K562 (cell line): ENCODE measurements around the gene TAPBPL. TPM values are rescaled to one million over a fixed set of nuclear protein-coding genes. Genes with fewer than 3 reads are reported as not detected.

ENCODE experiments used
- ATAC-seq: fragments of 200-7000 bp; cut with Tn5 transposase; 3 replicates; pipeline ENCODE4 v1.9.1; 2020; ENCODE audit warnings: moderate library complexity
- BruUV-seq: library from RNA; stranded (reverse); fragments of 400-500 nt; replicated peaks from 2 replicates; lab custom pipeline; 2021; lab: Mats Ljungman, UMichigan
- CTCF ChIA-PET: fragments of 300-600 bp; formaldehyde crosslinking; extraction: SDS; loops from one replicate; lab custom pipeline; 2021; ENCODE audit warnings: low intra/inter-chr PET ratio; lab: Yijun Ruan, JAX
- POLR2A ChIA-PET: fragments of 300-600, 350-650 bp; sonication (Branson Sonifier 250); formaldehyde crosslinking; extraction: SDS; loops from one replicate; lab custom pipeline; 2021; ENCODE audit warnings: antibody characterized with exemption, inconsistent platforms; lab: Yijun Ruan, JAX
- DNase-seq, 4 experiments: peaks; one replicate each; pipeline versions ENCODE4 v3.0.0 to v3.0.0-alpha.2; 2011 to 2018; ENCODE audit warnings: low spot score in 3 of 4, mixed read lengths in 3 of 4; ENCODE audit errors: extremely low read depth in 1 of 4
- FAIRE-seq: peaks from 2 replicates; lab custom pipeline; 2011; peaks lifted over from hg19 to GRCh38; lab: Jason Lieb, UNC
- H2AFZ ChIP-seq: 2 replicates; pipeline ENCODE4 v1.6.0; 2011; ENCODE audit warnings: low read depth, low read length, control low read depth, inconsistent platforms
- H3K27ac ChIP-seq: fragments of 200-600 bp; 3 replicates; pipeline ENCODE4 v1.8.0; 2011; ENCODE audit warnings: low read depth, mild to moderate bottlenecking, control low read depth, inconsistent platforms, low read length, moderate library complexity, mixed read lengths; ENCODE audit errors: extremely low read depth
- H3K27me3 ChIP-seq, 2 experiments: fragments of 300-600 bp in 1 of 2; 2 replicates in 1 of 2; 3 replicates in 1 of 2; pipeline versions ENCODE4 v1.6.0 to v1.8.0; 2011; ENCODE audit warnings: inconsistent platforms in 2 of 2, low read length in 2 of 2, mild to moderate bottlenecking in 1 of 2, mixed read lengths in 1 of 2, moderate library complexity in 1 of 2; ENCODE audit not compliant: control insufficient read depth in 2 of 2, insufficient read depth in 2 of 2
- H3K36me3 ChIP-seq: fragments of 300-600 bp; 3 replicates; pipeline ENCODE4 v1.8.0; 2011; ENCODE audit warnings: mild to moderate bottlenecking, low read length, inconsistent platforms; ENCODE audit not compliant: control insufficient read depth, insufficient read depth
- H3K4me1 ChIP-seq, 2 experiments: fragments of 200-600 bp in 1 of 2; replicated peaks in 1 of 2; 2 replicates in 1 of 2; 3 replicates in 1 of 2; pipeline versions ENCODE4 v1.5.1 to v1.8.0; 2011; ENCODE audit warnings: inconsistent platforms in 2 of 2, low read length in 2 of 2, mild to moderate bottlenecking in 1 of 2, mixed read lengths in 1 of 2, moderate library complexity in 1 of 2; ENCODE audit not compliant: control insufficient read depth in 2 of 2, insufficient read depth in 2 of 2
- H3K4me2 ChIP-seq: 2 replicates; pipeline ENCODE4 v1.6.1; 2011; ENCODE audit warnings: low read length, control low read depth, inconsistent platforms, mixed read lengths; ENCODE audit not compliant: insufficient read depth
- H3K4me3 ChIP-seq: fragments of 200-600 bp; sonication (generic), shearing (Covaris generic); 2 replicates; pipeline ENCODE4 v1.5.1; 2016; ENCODE audit warnings: control low read depth, inconsistent platforms
- H3K79me2 ChIP-seq: fragments of 200-600 bp; 3 replicates; pipeline ENCODE4 v1.8.0; 2011; ENCODE audit warnings: low read length, inconsistent platforms; ENCODE audit not compliant: control insufficient read depth, insufficient read depth
- H3K9ac ChIP-seq, 2 experiments: 2 replicates each; pipeline versions ENCODE4 v1.6.0 to v1.6.1; 2011; ENCODE audit warnings: low read depth in 2 of 2, low read length in 2 of 2, control low read depth in 1 of 2, inconsistent platforms in 1 of 2, mild to moderate bottlenecking in 1 of 2, mixed read lengths in 1 of 2; ENCODE audit not compliant: insufficient read depth in 1 of 2
- H3K9me1 ChIP-seq: one replicate; pipeline ENCODE4 v1.6.0; 2011; ENCODE audit warnings: inconsistent platforms, mild to moderate bottlenecking, low read length, moderate library complexity; ENCODE audit not compliant: control insufficient read depth, insufficient read depth
- H3K9me3 ChIP-seq: replicated peaks from 2 replicates; pipeline ENCODE4 v1.5.1; 2011; ENCODE audit warnings: low read depth, low read length, inconsistent platforms; ENCODE audit not compliant: control insufficient read depth, insufficient read depth
- H4K20me1 ChIP-seq: replicated peaks from 2 replicates; pipeline ENCODE4 v1.6.1; 2011; ENCODE audit warnings: low read length, inconsistent platforms, mixed read lengths; ENCODE audit not compliant: control insufficient read depth, insufficient read depth
- E2F6 ChIP-seq, 2 experiments: IDR thresholded peaks; 2 replicates each; pipeline ENCODE4 v1.6.1; 2011; ENCODE audit warnings: borderline replicate concordance in 1 of 2, control low read depth in 1 of 2, low read depth in 1 of 2, low read length in 1 of 2, mild to moderate bottlenecking in 1 of 2, mixed read lengths in 1 of 2, moderate library complexity in 1 of 2; ENCODE audit not compliant: insufficient read depth in 1 of 2, insufficient read length in 1 of 2, poor library complexity in 1 of 2, severe bottlenecking in 1 of 2; ENCODE audit errors: extremely low read depth in 1 of 2
- FOXM1 ChIP-seq, 2 experiments: fragments of 450-650 bp in 1 of 2; sonication (generic) in 1 of 2; formaldehyde crosslinking in 1 of 2; IDR thresholded peaks; 2 replicates each; pipeline versions ENCODE4 v1.6.1 to v1.9.0; 2017 to 2022; ENCODE audit warnings: low read depth in 2 of 2, mild to moderate bottlenecking in 2 of 2, missing genetic modification reagents in 1 of 2, moderate library complexity in 1 of 2
- HDAC6 ChIP-seq: IDR thresholded peaks from 2 replicates; pipeline ENCODE4 v1.6.1; 2012; ENCODE audit warnings: low read depth, mild to moderate bottlenecking, control low read depth, inconsistent platforms, low read length, moderate library complexity
- JUN ChIP-seq, 2 experiments: sonication (generic) in 1 of 2; formaldehyde crosslinking in 1 of 2; IDR thresholded peaks; 2 replicates each; pipeline versions ENCODE4 v1.6.1 to v1.8.0; 2012 to 2022; ENCODE audit warnings: borderline replicate concordance in 2 of 2, mild to moderate bottlenecking in 2 of 2, improper control_type of control experiment in 1 of 2, low read depth in 1 of 2, low read length in 1 of 2, missing genetic modification reagents in 1 of 2
- NR2C1 ChIP-seq, 2 experiments: fragments of 450-650 bp; IDR thresholded peaks; 2 replicates each; pipeline ENCODE4 v1.6.1; 2017; ENCODE audit warnings: mild to moderate bottlenecking in 2 of 2, antibody characterized with exemption in 1 of 2, inconsistent platforms in 1 of 2, missing compliant biosample characterization in 1 of 2, missing genetic modification characterization in 1 of 2
- OTX1 ChIP-seq: fragments of 450-650 bp; formaldehyde crosslinking; IDR thresholded peaks from 2 replicates; pipeline ENCODE4 v1.4.0; 2022; ENCODE audit warnings: mild to moderate bottlenecking
- SRF ChIP-seq, 2 experiments: fragments of 250-450, 450-650 bp in 1 of 2; sonication (Bioruptor Pico) in 1 of 2; sonication (generic) in 1 of 2; formaldehyde crosslinking; IDR thresholded peaks; 2 replicates each; pipeline versions ENCODE4 v1.5.0 to v1.5.1; 2020 to 2022; ENCODE audit warnings: mild to moderate bottlenecking in 1 of 2, missing genetic modification reagents in 1 of 2
- SUPT5H ChIP-seq: fragments of 450-650 bp; IDR thresholded peaks from 2 replicates; pipeline ENCODE4 v1.6.1; 2016
- TAF7 ChIP-seq: fragments of 450-650 bp; IDR thresholded peaks from 2 replicates; pipeline ENCODE4 v1.6.1; 2016; ENCODE audit warnings: missing genetic modification characterization, missing compliant biosample characterization
- TSHZ1 ChIP-seq: fragments of 250-450 bp; sonication (Bioruptor Pico); IDR thresholded peaks from 2 replicates; pipeline ENCODE4 v1.4.0; 2020; ENCODE audit warnings: mild to moderate bottlenecking, moderate library complexity
- ZNF232 ChIP-seq: sonication (generic); formaldehyde crosslinking; IDR thresholded peaks from 2 replicates; pipeline ENCODE4 v1.8.0; 2022; ENCODE audit warnings: mild to moderate bottlenecking, missing genetic modification reagents
- WGBS: fragments of 100-300 bp; shearing (Covaris generic); methylation state at CpG from one replicate; pipeline ENCODE4 v1.1.6; 2016; ENCODE audit warnings: low coverage, mixed read lengths; ENCODE audit not compliant: insufficient coverage; ENCODE audit errors: missing lambda C conversion rate; 5-methylcytosine and 5-hydroxymethylcytosine counted together
- in situ Hi-C: fragments of 300-500 bp; cut with MboI; formaldehyde crosslinking; loops from 4 replicates; pipeline ENCODE4 v1.15.0; 2018; ENCODE audit warnings: inconsistent platforms, mixed read lengths
- intact Hi-C: fragments of 100-400 bp; cut with micrococcal nuclease; formaldehyde crosslinking; loops from 2 replicates; pipeline ENCODE4 v1.14.2; 2022
- polyA plus RNA-seq, 8 experiments: library from polyadenylated mRNA; depleted of rRNA in 4 of 8; stranded (reverse) in 5 of 8; unstranded in 3 of 8; fragments of >200 nt; fragmentation: Nextera tagmentation in 2 of 8; fragmentation: Illumina TruSeq in 1 of 8; extraction: Ambion mirVana in 2 of 8; extraction: Trizol in 1 of 8; gene quantifications; 2 replicates each; pipeline versions ENCODE4 v1.2.1 to v1.2.3, GENCODE V29; 2011 to 2014; ENCODE audit warnings: inconsistent platforms in 1 of 8, missing spikeins in 1 of 8
- total RNA-seq, 7 experiments: library from RNA; depleted of rRNA in 6 of 7; stranded (reverse); fragments of >200 nt in 6 of 7; fragmentation: Illumina TruSeq in 2 of 7; extraction: Trizol in 2 of 7; gene quantifications; 2 replicates each; pipeline versions ENCODE4 v1.2.1 to v1.2.3, GENCODE V29; 2011 to 2021; ENCODE audit warnings: low replicate concordance in 1 of 7

Gene TAPBPL
- total and polyA plus RNA-seq, 9 of the 15 experiments (the other 6 are each of a cell fraction or from before 2014, with no cell fraction given): 0.29 to 1.6 (median 0.45) TPM

DNA sequence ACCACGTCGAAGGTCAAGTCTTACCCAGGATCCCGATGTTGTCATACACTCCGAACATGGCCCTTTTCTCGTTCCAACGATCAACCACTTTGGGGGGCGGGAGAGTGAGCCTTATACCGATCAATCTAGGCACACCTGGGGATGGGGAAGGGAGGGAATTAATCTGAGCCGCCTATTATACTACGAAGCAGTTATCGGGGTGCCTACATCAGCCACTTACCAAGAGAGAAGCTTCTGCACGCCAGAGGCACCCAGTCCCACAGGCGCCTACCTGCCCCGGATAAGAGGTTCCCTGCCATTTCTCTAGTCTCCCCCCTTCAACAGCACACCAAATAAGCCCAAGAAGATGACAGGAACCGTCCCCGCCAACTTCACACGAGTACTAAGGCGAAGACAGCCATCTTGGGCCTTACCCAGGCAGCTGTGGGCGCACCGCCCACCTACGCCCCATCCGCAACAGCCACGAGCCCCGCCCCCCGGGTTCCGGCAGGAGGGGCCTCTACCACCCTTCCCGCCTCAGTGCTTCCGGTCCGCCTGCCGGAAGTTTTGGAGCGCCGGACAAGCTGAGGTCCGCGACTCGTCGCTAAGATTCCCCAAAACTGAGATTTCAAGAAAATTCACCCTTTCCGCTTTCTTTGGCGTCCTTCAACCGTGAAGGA is 41.1 kb downstream of the TAPBPL start, which contains the start of gene MRPL51:
Gene MRPL51, minus strand, starts transcription at position 425 of the 659 bp plus-strand sequence. Its CDS starts 126 bp downstream, at position 299.
- peak; percentile 71 for FAIRE-seq
- H3K79me2 ChIP-seq: peaks cover 44% of the 10 kb centered on the region
- H3K9ac ChIP-seq: peak within 1 kb of the TSS; percentile 83 to 94
- no peaks in the 10 kb centered on the region for H4K20me1 ChIP-seq
- peak within 1 kb of the TSS; percentile 92 for H2AFZ ChIP-seq
- BruUV-seq: TSS peak; percentile 93
- no peaks in the 10 kb centered on the region for H3K27me3 ChIP-seq
- H3K4me2 ChIP-seq: peak within 1 kb of the TSS; percentile 89
- peak within 1 kb of the TSS; percentile 50 for H3K4me3 ChIP-seq
- WGBS: under 1% methylated on average over 26 of the region's 39 CpGs
- intact Hi-C loops: no loop called here
- peak within 1 kb of the TSS; percentile 86 for H3K27ac ChIP-seq
- H3K9me3 ChIP-seq: no peaks in the 10 kb centered on the region
- in situ Hi-C loops: no loop called here
- H3K4me1 ChIP-seq: peaks cover 0 to 15% of the 10 kb centered on the region in 2 experiments; a peak in 3 of 5 replicates
- peak; percentile 93 for ATAC-seq
- no peaks in the 10 kb centered on the region for H3K9me1 ChIP-seq
- CTCF ChIA-PET: no interaction called here
- peak; percentile 86 to 95 (median 90) for DNase-seq
- peaks cover 35% of the 10 kb centered on the region for H3K36me3 ChIP-seq
- POLR2A ChIA-PET: interaction anchor here (0.6 to 1.9 kb wide), 12 partner anchors 9 to 360 kb away, joined by 3 to 12 read pairs (median 4); partner anchors contain the start of genes GAPDH, TAPBPL and VAMP1
- TF ChIP-seq FOXM1 (IDR thresholded peaks at IDR 0.05; ENCODE audit: low read depth) (no peak), FOXM1 (CRISPR knock-in tag; IDR thresholded peaks at IDR 0.05; ENCODE audit: low read depth) (no peak; the same call in 1 of the 2 replicates), ZNF232 (CRISPR knock-in tag) (no peak), OTX1 (CRISPR knock-in tag) (no peak), E2F6 (IDR thresholded peaks at IDR 0.05; ENCODE audit: borderline replicate concordance in 1 of 2, extremely low read depth in 1 of 2, insufficient read depth in 1 of 2, insufficient read length in 1 of 2, low read depth in 1 of 2, low read length in 1 of 2, poor library complexity in 1 of 2, severe bottlenecking in 1 of 2) (peak in 1 of 2 experiments; percentile 64), SUPT5H (peak; percentile 87), HDAC6 (no peak), SRF (CRISPR knock-in tag; IDR thresholded peaks at IDR 0.05) (peak in 1 of 2 experiments; percentile 41; a peak in 1 of 4 replicates), NR2C1 (IDR thresholded peaks at IDR 0.05) (0 out of 2 replicates have a peak, but pooled peaks have one; percentile 21), NR2C1 (tag; IDR thresholded peaks at IDR 0.05) (no peak), TSHZ1 (no peak), TAF7 (tag) (peak; percentile 50; the same call in 1 of the 2 replicates), JUN (IDR thresholded peaks at IDR 0.05; ENCODE audit: borderline replicate concordance, low read depth, low read length) (0 out of 2 replicates have a peak, but pooled peaks have one; percentile 18), JUN (CRISPR knock-in tag; IDR thresholded peaks at IDR 0.05; ENCODE audit: borderline replicate concordance) (no peak)
